GM21737 (cell line): ENCODE data around the gene SHISA6.

Source experiments
- ATAC-seq: cut with Tn5 transposase; IDR thresholded peaks from one replicate; pipeline ENCODE4 v1.9.1; 2021; ENCODE audit warnings: mild to moderate bottlenecking, moderate library complexity; ENCODE audit not compliant: unreplicated experiment

Gene SHISA6

DNA sequence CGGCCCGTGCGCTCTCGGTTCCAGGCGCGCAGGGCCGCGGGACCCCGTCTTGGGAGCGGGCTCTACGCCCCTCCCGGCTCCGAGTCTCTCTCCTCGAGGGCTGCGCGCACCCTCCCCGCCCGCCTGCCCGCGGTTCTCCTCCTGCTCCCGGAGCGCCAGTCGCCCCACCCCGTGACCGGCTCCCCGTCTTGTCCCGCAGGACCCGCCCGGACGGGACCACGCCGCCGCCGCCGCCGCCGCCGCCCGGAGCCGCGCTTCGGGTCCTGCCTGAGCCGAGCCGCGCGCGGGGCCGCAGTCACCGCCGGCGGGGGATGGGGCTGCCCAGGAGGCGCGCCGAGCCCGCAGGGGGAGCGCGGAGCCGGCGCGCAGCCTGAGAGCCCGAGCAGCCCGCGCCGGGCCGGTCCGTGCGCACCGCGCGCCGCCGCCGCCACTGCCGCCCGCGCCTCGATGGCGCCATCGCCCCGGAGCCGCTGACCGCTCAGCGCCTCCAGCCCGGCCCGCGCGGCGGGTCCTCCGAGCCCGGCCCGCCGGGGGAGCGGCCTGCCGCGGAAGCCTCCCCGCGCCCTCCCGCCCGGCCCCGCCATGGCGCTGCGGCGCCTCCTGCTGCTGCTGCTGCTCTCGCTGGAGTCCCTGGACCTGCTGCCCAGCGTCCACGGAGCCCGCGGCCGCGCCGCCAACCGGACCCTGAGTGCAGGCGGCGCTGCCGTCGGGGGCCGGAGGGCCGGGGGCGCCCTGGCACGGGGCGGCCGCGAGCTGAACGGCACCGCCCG, at the start of gene SHISA6:
Gene SHISA6 (plus strand): TSS at position 373 of the 770 bp plus-strand sequence.
- no peak for ATAC-seq

DNA sequence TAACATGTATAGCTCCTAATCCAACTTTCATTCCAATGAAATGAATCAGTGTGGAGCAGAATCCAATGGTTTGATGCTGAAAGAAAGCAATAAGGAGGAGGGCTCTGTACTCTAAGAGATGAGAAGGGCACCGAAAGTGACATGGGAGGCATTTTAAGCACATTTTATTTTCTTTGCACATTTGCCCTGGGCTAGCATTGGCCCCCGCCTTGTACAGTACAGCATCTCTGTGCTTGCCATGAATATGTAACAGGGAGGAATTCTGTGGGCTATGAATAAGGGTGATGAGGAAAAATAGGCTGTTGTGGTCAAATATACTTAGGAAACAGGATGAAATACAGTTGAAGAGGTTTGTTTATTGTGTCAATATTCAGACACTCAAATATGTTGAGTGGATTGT, 45.2 kb upstream of the SHISA6 start:
- no peak for ATAC-seq

DNA sequence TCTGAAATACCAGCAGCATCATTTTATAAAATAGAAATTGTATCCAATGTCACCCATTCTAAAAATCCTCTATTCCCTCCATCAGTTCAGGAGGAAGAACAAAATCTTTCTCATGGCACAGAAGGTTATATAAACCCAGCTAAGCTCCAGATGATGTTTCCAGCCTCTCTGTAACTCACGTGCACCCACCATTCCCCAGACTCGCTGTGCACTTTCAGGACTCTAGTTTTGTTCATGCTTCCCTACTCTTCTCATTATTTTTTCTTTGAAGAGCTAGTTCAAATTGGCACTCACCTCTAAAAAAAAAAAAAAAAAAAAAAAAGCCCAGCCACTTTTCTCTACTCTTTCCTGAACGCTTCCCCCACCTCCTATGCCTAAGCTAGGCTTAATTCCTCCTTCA, 36.0 kb upstream of the SHISA6 start:
- no peak for ATAC-seq

DNA sequence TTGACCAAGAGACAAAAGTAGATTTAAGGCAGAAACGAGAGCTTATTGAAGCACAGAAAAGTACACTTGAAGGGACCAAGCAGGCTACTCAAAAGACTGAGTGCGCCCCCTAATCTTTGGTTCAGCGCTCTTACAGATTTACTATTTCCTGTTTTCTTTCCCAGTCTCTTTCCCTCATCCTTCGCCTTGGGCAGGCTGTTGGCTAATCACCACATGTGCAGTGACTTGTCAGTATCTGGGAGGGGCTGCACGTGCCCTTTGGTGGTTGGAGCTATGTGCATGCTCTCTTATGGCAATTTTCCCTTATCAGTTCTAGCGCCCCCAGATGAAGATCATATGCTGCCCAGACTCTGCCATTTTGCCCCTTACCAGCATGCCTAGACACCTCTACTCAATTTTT, 35.4 kb upstream of the SHISA6 start:
- no peak for ATAC-seq

DNA sequence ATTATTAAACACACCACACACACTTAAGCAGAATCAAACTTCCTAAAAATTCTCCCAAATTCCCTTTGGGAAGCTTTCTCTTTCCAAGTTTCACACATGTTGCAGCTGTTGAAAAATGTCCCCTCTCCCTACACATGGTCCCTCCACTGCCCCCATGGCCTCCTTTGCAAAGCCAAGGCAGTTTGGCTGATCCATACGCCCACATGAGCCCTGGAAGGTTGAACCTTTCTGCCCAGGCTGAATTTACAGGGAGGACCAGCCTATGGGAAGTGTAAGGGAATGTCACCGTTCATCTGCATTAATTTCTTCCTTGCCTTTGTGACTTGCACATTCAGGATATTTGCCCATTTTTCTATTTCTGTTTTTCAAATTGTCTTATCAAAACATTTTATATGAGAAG, 31.1 kb upstream of the SHISA6 start:
- no peak for ATAC-seq

DNA sequence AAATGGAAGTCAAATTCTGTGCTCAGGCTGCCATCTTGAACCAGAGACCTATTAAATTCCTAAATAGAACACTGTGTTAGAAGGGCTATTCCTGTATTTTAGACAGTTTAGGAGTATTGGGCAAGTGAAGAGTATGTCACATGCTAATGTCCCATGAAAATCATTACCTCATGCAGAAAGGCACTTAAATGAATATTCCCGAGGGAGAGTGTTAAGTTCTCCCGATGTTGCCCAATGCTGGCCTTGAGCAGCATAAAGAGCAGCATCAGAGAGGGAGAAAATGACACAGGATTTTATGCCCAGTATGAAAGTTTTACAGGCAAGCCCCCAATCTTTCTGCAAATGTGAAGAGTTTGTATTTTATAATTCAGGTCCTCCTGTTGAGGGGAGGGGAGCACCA, 28.2 kb upstream of the SHISA6 start:
- no peak for ATAC-seq

DNA sequence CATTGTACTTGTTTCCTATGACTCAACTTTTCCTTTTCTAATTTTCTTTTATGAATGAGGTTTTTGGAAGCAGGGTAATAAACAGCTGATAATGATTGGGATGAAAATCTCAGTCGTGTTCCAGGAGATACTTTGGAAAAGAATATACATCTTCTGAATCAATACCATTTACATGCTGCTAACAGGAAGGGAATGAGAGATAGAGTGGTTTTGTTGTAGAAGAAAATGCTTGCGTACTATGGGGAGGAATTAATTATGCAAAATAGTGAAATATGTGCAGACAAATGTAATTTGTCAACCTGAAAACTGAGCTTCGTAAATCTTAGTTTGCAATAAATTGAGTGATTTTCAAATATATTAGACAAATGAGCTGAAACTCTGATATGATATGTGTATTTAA, 24.0 kb upstream of the SHISA6 start:
- no peak for ATAC-seq

DNA sequence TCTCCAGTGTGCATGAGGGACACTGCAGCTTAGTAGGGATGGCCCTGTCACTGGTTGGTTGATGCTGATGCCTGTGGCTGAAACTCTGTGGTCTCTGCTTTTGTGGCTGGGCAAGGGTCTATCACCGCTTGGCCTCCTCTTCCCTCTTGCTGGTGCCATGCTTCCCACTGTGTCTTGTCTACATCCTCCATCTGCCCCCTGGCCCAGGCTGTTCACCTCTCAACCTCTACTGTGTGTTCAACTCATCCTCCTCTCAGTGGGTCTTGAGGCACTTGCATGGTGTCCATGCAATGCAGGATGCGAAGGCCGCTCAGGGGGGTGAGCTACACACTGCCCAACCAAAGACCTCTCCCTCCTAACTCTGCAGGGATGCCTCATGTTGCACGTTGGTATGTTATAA, 19.8 kb upstream of the SHISA6 start:
- ATAC-seq, result no peak

DNA sequence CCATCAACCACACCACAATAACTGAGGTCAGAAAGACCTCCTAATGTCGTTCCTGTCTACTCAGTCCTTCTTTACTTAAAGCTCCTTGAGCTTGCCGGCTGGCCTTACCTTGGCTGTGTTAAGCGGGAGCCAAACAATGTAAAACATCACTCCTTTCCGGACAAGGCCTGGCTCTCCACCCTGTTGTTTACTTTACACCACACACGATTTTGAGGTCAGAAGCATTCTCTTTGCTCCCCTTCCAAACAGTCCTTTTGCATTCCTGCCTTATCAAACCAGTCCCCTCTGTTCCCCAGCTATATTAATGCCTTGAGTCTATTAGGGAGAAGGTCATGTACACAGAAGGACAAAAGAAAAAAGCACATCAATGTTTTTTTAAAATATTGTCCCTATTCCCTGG, 19.3 kb upstream of the SHISA6 start:
- no peak for ATAC-seq

DNA sequence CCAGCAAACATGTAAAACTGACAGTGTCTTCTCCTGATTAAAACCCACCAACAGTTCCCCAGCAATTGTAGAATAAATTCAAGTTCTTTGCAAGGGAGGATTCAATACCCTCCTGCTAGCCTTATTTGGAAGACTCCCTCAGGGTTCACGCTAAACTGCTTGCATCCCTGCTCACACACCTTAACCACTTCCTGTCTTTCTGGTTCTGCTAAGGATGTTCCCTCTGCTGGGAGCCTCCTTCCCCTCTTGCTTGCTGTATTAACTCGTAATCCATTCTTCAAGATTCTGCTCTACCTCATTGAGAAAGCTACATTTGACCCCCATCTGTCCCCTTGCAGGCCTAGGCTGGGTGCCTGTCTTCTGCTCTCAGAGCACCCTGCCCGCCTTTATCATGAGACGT, 2.3 kb upstream of the SHISA6 start:
- ATAC-seq, result no peak

DNA sequence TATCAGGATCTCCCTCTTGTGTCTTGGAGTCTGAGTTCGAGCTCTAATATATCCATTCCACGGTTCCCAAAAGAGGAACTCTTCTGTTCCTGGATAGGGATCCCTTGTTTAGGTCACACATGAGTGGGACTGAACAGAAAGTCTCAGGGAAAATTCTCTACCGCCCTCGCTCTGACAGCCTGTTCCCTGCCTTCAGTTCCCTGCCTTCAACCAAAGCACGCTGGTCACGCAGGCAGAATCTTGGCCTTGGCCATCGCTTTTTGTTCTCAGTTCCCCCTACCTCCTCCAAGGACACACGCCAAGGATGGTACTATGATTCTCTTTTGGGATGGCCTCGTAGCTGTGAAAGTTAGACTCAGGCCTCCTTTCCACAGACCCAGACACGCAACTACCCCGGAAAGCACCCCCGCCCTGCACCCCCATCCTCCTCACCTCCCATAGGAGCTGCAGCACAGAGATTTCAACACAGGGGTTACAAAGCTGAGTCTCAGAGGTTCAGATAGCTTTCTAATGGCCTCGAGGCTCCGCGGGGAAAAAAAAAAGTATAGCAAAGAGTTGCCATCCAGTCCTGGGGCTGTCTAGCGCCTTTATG, 1.5 kb upstream of the SHISA6 start:
- ATAC-seq, result no peak

DNA sequence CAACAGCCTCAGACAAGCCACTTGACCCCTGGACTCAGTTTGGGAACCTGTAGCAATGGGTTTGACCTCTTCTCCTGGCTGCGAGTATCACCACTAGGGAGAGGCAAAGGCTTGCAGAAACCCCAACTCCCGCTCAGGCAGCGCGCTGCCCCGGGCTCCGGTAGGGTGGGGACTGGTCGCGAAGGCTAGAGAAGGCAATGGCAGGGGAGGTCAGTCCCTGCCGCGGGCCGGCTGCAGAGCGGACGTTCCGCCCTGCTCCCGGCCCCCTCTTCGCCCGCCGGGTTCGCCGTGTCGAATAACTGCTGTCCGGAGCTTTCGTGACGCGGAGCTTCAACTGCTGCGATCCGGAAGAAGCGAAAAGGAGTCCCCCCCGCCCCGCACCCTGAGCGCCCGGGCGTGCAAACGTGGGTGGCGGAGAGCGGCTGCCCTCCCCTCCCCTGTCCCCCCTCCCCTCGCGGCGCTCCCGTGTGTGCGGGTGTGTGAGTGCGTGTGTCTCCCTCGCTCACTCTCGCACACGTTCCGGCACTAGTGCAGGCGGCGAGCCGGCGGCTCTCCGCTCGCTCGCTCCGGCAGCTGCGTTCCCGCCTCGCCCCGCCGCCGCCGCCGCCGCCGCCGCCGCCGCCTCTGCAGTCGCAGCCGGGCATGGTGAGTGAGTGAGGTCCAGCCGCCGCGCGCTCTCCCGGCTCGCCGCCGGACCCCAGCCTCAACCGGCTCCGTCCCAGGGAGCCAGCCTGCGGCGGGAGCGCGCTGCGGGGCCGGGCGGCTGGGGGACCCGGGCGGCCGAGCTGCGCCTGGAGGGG, 772 bp upstream of the SHISA6 start:
- no peak for ATAC-seq

DNA sequence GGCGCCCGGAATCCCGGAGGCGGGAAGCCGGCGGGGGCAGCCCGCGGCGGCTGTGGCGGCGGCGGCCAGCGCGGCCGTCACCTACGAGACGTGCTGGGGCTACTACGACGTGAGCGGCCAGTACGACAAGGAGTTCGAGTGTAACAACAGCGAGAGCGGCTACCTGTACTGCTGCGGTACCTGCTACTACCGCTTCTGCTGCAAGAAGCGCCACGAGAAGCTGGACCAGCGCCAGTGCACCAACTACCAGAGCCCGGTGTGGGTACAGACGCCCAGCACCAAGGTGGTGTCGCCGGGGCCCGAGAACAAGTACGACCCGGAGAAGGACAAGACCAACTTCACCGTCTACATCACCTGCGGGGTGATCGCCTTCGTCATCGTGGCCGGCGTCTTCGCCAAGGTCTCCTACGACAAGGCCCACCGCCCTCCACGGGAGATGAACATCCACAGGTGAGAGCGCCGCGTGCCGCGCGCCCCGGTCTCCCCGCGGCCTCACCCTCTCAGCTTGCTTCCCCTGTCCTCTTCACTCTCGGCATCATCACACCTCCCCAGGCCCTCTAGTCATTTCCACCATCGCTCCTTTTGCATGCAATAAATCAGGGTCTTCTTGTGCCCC, 706 bp downstream of the SHISA6 start:
- no peak for ATAC-seq

DNA sequence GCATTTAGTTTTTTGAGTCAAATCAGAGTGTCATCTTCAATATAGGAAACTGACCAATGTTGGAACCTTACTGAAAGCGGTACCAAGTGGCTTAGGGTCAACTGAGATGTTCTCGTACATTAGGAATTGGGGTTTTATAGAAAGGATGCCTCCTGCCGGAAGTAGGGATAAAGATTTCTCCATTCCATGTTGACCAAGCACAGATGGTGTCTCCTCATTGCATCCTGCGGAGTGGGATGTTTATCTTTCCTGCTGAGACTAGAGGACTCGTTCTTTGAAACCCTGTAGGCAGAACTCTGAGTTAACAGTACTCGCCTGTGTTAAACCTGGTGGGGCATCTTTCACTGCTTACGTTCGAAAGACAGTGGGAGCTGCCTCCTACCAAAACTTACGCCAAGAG, 1.4 kb downstream of the SHISA6 start:
- ATAC-seq, result no peak

DNA sequence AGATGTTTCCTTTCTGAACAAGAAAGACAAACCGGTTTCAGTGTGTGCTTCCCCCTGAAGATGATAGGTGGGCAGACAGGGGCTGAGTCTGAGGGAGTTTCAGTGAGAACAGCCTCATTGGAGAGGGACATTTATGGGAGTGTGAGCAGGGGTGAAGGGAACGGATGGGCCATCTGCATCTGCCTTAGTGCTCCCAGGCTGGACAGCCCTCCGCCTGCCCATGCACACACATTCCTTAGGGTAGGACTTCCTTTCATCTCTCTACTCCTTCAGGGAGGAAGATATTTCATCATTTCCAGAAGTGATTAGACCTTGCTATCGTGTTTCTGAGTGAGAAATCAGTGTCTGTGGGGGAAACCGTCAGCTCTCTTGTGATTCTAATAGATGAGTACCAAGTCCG, 3.8 kb downstream of the SHISA6 start:
- ATAC-seq, result no peak

DNA sequence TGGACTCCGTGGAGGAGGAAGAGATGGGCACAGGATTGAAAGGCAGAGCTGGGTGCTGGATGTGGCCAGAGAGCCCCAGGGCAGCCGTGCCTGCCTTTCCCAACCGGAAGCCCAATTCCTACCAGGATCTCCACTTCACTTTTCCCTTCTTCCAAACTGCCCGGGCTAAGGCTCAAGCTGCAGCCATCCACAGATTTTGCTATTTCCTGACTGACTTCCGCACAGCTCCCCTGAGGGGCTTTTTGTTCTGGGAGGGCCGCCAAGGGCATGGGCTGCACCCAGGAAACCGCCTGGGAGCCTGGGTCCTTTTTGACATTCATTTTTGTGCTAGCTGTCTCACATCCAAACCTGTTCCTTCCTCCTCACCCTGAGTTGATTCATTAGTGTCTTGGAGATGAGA, 4.2 kb downstream of the SHISA6 start:
- ATAC-seq, result no peak

DNA sequence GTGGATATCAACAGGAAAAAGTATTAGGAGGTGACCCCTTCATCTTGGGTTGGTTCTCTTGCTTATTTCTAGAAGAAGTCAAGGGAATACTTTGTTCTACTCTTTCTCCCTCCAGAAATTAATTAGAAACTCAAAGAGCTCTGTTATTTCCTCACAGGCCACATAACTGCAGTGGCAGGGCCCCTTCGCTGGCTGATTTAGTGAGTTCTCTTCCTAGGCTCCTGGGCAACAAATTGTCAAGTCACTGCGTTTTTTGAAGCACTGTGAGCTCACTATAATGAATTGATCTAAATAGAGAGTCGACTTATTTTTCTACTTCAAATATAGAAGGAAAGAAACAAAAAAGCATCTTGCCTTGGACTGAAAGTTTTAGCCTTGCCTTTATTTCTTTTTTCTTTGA, 4.8 kb downstream of the SHISA6 start:
- no peak for ATAC-seq

DNA sequence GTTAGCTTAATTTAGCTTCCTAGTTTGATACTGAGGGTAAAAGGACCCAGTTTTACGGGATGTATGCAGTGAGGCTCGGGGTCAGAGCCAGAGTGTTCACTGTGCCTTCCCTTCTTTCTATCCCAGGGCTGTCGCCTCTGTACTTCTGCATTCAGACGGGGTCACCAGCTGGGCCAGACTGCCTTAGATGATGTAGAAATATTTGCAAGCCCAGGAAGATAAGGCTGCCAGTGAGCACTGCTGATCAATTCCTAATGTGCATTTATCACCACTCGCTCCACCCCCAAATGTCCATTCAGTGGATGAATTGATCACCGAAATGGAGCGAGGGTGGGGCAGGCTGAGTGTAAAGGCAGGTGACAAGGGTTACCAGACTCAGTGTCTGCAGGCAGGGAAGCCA, 9.1 kb downstream of the SHISA6 start:
- no peak for ATAC-seq

DNA sequence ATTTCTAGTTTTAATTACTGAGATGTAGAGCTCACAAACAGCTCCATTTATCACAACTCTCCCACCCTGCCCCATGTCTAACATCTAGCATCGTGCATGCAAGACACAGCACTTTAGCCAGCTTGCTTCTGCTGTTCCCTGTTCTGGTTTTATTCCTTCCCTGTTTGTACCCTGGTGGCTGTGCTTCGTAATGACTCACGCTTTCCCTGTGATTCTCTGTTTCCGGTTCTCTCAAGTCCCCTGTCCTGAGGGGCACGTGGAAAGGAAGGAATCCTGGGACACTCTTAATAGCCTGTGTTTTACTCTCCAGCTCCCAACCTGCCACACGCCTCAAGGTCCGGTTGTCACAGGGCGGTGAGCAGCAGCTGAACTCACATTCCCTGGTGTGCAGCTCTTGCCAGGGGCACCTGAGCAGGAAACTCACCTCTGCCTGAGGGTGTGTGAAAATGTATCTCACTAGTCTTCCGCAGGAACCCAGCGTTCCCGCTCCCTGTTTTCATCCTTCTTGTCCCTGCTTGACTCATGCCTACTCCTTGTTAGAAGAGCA, 10.6 kb downstream of the SHISA6 start:
- no peak for ATAC-seq

DNA sequence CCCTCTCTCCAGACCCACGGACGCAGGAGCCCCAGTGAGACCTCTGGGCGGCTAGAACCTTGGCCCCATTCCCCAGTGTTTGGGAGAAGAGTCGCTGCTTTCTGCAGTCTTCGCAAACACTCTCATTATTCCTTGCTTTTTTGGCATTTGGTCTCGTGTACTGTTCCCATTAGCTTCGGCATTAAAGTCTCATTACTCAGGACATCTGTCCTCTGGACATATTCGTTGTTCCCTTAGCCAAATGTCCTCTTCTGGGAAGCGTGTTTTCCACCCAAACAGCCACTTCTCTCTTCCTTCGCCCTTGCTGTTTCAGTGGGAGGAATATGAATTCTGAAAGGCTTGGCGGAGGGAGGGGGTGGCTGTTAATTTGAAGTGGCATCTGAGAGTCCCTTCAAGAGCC, 11.1 kb downstream of the SHISA6 start:
- ATAC-seq, result no peak

DNA sequence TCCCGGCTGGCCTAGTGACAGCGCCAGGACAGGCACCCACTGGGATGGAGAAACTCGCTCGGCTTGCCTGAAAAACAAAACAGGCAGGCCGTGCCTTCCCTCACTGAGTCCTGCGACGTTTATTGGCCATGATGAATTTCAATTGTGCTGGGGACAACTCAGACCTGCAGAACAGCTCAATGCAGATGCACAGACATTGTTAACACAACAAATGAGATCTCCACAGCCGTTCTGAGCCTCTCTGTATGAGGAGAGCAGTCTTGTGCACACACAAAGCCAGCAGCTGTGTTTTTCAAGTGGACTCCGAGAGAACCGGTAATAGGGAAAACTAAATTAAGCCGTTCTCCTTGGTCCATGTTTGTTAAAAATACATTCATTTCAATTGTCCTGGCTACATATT, 15.9 kb downstream of the SHISA6 start:
- no peak for ATAC-seq
